Superior temporal gyrus (tissue), 1 donor: Measurements from ENCODE around the gene CEP128.

Experiments
- DNase-seq: peaks from one replicate; pipeline ENCODE4 v3.0.0-alpha.2; 2016; ENCODE audit errors: extremely low spot score

CEP128 gene

GRCh38 chr14:80485764-80486163 lies 455.8 kb downstream of the CEP128 start:
- DNase-seq = no peak

DNA sequence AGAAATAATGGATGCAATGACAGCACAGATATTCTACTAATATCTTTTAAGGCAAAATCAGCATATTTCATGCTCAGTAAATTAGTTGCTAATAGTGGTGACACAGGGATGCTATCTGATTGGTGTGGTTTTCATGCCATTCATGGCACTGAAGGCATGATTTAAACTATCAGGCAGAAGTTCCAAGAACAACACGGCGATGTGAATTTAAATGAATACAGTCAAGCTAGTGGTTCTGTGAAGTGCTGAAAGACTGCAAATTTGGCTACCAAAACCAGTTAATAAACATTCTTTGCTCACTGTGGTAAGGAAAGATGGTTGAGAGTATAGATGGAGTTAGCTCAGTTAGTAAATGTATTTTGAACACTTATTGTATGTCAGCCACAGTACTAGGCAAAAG lies 458.2 kb downstream of the CEP128 start:
- DNase-seq = no peak

GRCh38 chr14:80477388-80478160 lies 464.0 kb downstream of the CEP128 start:
- DNase-seq = no peak

GRCh38 chr14:80475074-80475473 lies 466.5 kb downstream of the CEP128 start:
- DNase-seq = no peak

- no peak for DNase-seq
These were observed 473.0 kb downstream of the CEP128 start for GRCh38 chr14:80468331-80469122.

- DNase-seq = no peak
These were observed 475.9 kb downstream of the CEP128 start for GRCh38 chr14:80465546-80466220.

DNA sequence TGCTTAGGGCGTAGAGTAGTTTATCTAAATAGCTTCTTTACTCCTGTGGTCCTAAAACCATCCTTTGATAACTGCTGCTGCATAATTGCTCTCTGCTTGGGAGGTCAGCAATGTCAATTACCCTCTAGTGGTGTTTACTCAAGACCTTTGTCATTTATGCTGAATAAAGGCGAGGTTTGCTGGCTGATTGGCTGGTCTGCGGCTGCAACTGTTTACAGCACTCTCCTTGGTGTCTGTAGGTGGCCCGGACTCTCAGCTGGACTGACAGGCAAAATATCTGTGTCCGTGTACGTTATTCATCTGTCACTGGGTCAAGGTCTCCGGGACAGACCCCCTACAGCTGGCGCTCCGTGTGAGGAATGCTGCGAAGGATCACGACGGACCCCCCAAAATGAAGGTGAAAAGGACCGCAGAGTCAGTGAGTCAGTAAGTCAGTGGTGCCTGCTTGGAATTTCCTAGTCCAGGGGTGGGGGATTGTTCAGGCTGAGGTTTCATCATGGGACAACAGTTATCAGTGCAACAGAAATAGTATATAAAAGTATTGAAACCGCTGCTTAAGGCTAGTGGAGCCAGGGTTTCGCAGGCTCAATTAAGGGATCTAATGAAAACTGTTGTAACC lies 476.9 kb downstream of the CEP128 start:
- DNase-seq = no peak

DNA sequence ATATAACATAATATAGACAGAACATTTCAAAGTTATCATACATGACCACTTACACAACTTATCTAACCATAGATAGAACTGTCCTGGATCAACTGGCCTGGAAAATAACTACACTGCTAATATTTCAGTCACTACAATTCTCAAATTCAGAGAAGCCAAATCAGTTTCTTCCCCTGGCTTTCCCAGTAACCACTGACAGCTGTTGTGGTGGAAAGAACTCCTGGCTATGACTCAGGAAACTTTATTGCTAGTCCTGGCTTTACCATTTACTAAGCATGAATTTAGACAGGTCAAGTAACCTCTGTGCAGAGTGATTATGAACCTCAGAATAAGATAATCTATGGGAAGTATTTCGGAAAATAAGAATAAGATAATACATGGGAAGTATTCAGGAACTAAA lies 485.3 kb downstream of the CEP128 start:
- DNase-seq = no peak

DNA sequence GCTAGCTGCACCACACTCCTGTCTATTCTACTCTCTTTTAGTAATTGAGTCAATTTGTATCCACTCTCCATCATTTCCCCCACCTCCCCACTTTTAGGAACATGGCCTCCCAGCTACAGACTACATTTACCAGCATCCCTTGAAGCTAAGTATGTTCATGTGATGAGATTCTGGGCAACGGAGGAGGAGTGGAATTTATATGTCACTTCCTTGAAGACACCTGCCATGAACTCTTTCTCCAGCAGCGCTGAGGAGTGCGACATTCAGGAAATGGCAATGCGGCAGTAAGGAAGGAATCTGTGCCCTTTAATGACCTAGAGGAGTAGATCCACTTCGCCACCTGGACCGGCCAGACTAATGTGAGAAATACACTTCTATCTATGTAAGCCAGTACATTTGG lies 486.5 kb downstream of the CEP128 start:
- no peak for DNase-seq

DNA sequence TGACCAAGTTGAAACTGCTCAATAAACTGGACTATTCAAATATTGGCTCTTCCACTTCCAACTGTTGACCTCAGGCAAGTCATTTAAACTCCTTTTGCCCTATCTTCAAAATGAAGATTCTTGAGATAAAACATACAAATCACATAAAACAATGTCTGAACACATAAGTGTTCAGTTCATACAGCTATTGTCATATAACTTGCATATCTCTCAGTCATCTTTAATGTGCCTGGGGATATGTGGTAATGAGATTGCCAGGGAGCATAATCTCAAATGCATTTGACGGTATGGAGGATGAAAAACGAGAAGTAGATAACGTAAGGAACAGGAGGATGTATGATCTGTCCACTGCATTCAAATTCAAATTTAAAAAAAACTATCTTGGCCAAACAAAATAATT lies 493.3 kb downstream of the CEP128 start:
- DNase-seq = no peak

DNA sequence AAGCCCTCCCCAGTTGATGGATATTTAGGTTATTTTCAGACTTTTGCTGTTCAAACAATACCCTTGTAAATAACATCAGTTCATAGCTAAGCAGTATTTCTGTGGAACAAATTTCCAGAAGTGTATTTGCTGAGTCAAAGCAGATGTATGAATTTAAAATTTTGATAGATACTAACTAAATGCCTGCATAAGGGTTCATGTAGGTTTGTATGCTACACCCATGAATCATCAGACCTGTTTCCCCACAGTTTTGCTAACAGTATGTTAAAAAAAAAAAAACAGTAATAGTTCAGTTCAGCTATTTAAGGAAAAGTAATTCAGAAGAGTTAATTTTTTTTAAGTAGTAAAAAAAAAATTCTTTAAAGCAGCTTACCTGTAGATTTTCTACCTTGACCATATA lies 494.1 kb downstream of the CEP128 start:
- DNase-seq = no peak
